ENCODE results near the gene PPARG.
"Not testable (repeated sequence)": the region's sequence is repeated elsewhere in the genome, so short reads cannot be mapped to it uniquely, and the experiment has no call there.

The PPARG gene

GRCh38 chr3:12477256-12477655 is 188.4 kb downstream of the PPARG start:
- DNase-seq (ENCODE audit: low read depth in 2 of 3, low spot score in 1 of 3): no peak

- no peak for DNase-seq (ENCODE audit: low read depth in 2 of 3, low spot score in 1 of 3)
Observed at GRCh38 chr3:12478326-12478725, 189.5 kb downstream of the PPARG start.

- not testable (repeated sequence) for DNase-seq (ENCODE audit: low read depth in 2 of 3, low spot score in 1 of 3)
Observed at GRCh38 chr3:12479198-12479597, 190.3 kb downstream of the PPARG start.

- DNase-seq (ENCODE audit: low read depth in 2 of 3, low spot score in 1 of 3): no peak
Observed at GRCh38 chr3:12479919-12480427, 191.1 kb downstream of the PPARG start.

GRCh38 chr3:12483410-12483809 is 194.5 kb downstream of the PPARG start:
- no peak for DNase-seq (ENCODE audit: low read depth in 2 of 3, low spot score in 1 of 3)

- no peak for DNase-seq (ENCODE audit: low read depth in 2 of 3, low spot score in 1 of 3)
Observed at GRCh38 chr3:12483872-12484197, 195.0 kb downstream of the PPARG start.
